OCI-LY3 (cell line): ENCODE data around the gene EIF3L.

Experiments
- H2AFZ ChIP-seq: fragments of 200-600, 300-600 bp; shearing (Covaris generic); 2 replicates; pipeline ENCODE4 v1.6.0; 2014; ENCODE audit warnings: antibody characterized with exemption, low read depth, low read length
- H3K27ac ChIP-seq: fragments of 200-600, 300-600 bp; sonication (generic); 2 replicates; pipeline ENCODE4 v1.5.1; 2014; ENCODE audit warnings: mild to moderate bottlenecking, low read length, moderate library complexity, mixed read lengths
- H3K27me3 ChIP-seq: fragments of 200-600, 300-600 bp; sonication (generic); 2 replicates; pipeline ENCODE4 v1.6.1; 2014; ENCODE audit warnings: low read depth, low read length, mixed read lengths
- H3K36me3 ChIP-seq: fragments of 200-600, 300-600 bp; sonication (generic); replicated peaks from 2 replicates; pipeline ENCODE3; 2014; ENCODE audit warnings: low read depth, low read length, mixed read lengths
- H3K4me1 ChIP-seq: fragments of 300-600, 200-600 bp; sonication (generic); 2 replicates; pipeline ENCODE4 v1.6.1; 2014; ENCODE audit warnings: low read length, mixed read lengths
- H3K4me2 ChIP-seq: fragments of 200-600, 300-600 bp; sonication (generic); 2 replicates; pipeline ENCODE4 v1.6.1; 2014; ENCODE audit warnings: low read length, mixed read lengths
- H3K4me3 ChIP-seq: fragments of 300-600, 200-600 bp; sonication (generic); 2 replicates; pipeline ENCODE4 v1.5.1; 2014; ENCODE audit warnings: antibody characterized with exemption, mild to moderate bottlenecking, low read length, moderate library complexity
- H3K79me2 ChIP-seq: fragments of 300-600, 200-600 bp; shearing (Covaris generic); 2 replicates; pipeline ENCODE4 v1.6.1; 2014; ENCODE audit warnings: mild to moderate bottlenecking, low read length, mixed read lengths
- H3K9ac ChIP-seq: fragments of 300-600, 200-600 bp; shearing (Covaris generic); 2 replicates; pipeline ENCODE4 v1.6.0; 2014; ENCODE audit warnings: mild to moderate bottlenecking, low read length, moderate library complexity
- H3K9me3 ChIP-seq: fragments of 200-600, 300-600 bp; shearing (Covaris generic); 2 replicates; pipeline ENCODE4 v1.6.1; 2014; ENCODE audit warnings: low read length, mixed read lengths; ENCODE audit not compliant: insufficient read depth
- H4K20me1 ChIP-seq: fragments of 200-600, 300-600 bp; sonication (generic); 2 replicates; pipeline ENCODE4 v1.6.1; 2016; ENCODE audit warnings: low read length, mixed read lengths; ENCODE audit not compliant: insufficient read depth
- CTCF ChIP-seq: fragments of 200-600, 300-600 bp; sonication (generic); IDR thresholded peaks from 2 replicates; pipeline ENCODE4 v1.5.1; 2014; ENCODE audit warnings: antibody characterized with exemption, low read length, low read depth
- EZH2phosphoT487 ChIP-seq: fragments of 200-600 bp; shearing (Covaris generic); IDR thresholded peaks from 2 replicates; pipeline ENCODE4 v1.6.1; 2018; ENCODE audit warnings: antibody characterized with exemption, mixed run types, low read depth

The EIF3L gene

GRCh38 chr22:37865510-37865909 lies 16.3 kb downstream of the EIF3L start:
- Histone ChIP-seq H3K4me1 (no peaks in the 10 kb centered on the region), H3K36me3 (peaks cover 72% of the 10 kb centered on the region), H3K9me3 (no peaks in the 10 kb centered on the region), H3K27ac (no peak overlapping the region), H3K4me3 (no peak overlapping the region), H2AFZ (no peak overlapping the region), H3K27me3 (no peaks in the 10 kb centered on the region), H3K79me2 (peaks cover 17% of the 10 kb centered on the region; the same call in 1 of the 2 replicates), H3K9ac (no peak overlapping the region), H4K20me1 (peaks cover 3% of the 10 kb centered on the region; the same call in 1 of the 2 replicates), H3K4me2 (no peak overlapping the region)
- TF ChIP-seq CTCF (no peak), EZH2phosphoT487 (no peak)

- no peak overlapping the region for H2AFZ ChIP-seq
- 0 out of 2 replicates have a peak, but pooled peaks cover 3% of the 10 kb centered on the region for H3K79me2 ChIP-seq
- no peaks in the 10 kb centered on the region; the same call in 1 of the 2 replicates for H4K20me1 ChIP-seq
- H3K4me3 ChIP-seq, result no peak overlapping the region
- H3K36me3 ChIP-seq, result peaks cover 67% of the 10 kb centered on the region
- no peak overlapping the region for H3K4me2 ChIP-seq
- H3K4me1 ChIP-seq, result no peaks in the 10 kb centered on the region
- H3K27ac ChIP-seq, result no peak overlapping the region
- no peaks in the 10 kb centered on the region for H3K27me3 ChIP-seq
- no peak for TF ChIP-seq EZH2phosphoT487
- TF ChIP-seq CTCF, result no peak
- no peak overlapping the region for H3K9ac ChIP-seq
- H3K9me3 ChIP-seq, result no peaks in the 10 kb centered on the region
Measured at GRCh38 chr22:37870273-37870672, 21.1 kb downstream of the EIF3L start.

GRCh38 chr22:37880668-37881440 lies 31.6 kb downstream of the EIF3L start:
- Histone ChIP-seq H3K27ac (no peak overlapping the region), H3K4me1 (no peaks in the 10 kb centered on the region), H3K4me2 (no peak overlapping the region), H3K4me3 (no peak overlapping the region), H3K27me3 (no peaks in the 10 kb centered on the region), H3K36me3 (peaks cover 57% of the 10 kb centered on the region), H2AFZ (no peak overlapping the region), H4K20me1 (peaks cover 9% of the 10 kb centered on the region; the same call in 1 of the 2 replicates), H3K9me3 (no peaks in the 10 kb centered on the region), H3K79me2 (peaks cover 58% of the 10 kb centered on the region), H3K9ac (no peak overlapping the region)
- TF ChIP-seq CTCF (no peak), EZH2phosphoT487 (no peak)

GRCh38 chr22:37884420-37884819 lies 35.2 kb downstream of the EIF3L start:
- Histone ChIP-seq H3K27me3 (no peaks in the 10 kb centered on the region), H3K9ac (no peak overlapping the region), H2AFZ (no peak overlapping the region), H3K36me3 (peaks cover 59% of the 10 kb centered on the region), H3K4me3 (no peak overlapping the region), H3K4me1 (no peaks in the 10 kb centered on the region), H4K20me1 (peaks cover 9% of the 10 kb centered on the region; the same call in 1 of the 2 replicates), H3K79me2 (peaks cover 50% of the 10 kb centered on the region), H3K27ac (no peak overlapping the region), H3K9me3 (no peaks in the 10 kb centered on the region), H3K4me2 (no peak overlapping the region)
- no peak for TF ChIP-seq EZH2phosphoT487
- TF ChIP-seq CTCF, result no peak
